Activated naive CD4-positive, alpha-beta T cell treated with Interleukin-2 at 50 U/mL for 16 hours (primary cell): Measurements from ENCODE around the gene ACTG2.

Source experiments
- DNase-seq: peaks from one replicate; pipeline ENCODE4 v3.0.0-alpha.2; 2020

The ACTG2 gene

GRCh38 chr2:73915437-73915993, 22.7 kb downstream of the ACTG2 start:
- no peak for DNase-seq

GRCh38 chr2:73916666-73917065, 23.9 kb downstream of the ACTG2 start:
- no peak for DNase-seq

GRCh38 chr2:73917296-73917695, 24.5 kb downstream of the ACTG2 start:
- no peak for DNase-seq

- no peak for DNase-seq
Observed at GRCh38 chr2:73917696-73918207, 24.9 kb downstream of the ACTG2 start.

- no peak for DNase-seq
Observed at GRCh38 chr2:73918856-73919255, 26.0 kb downstream of the ACTG2 start.

- no peak for DNase-seq
Observed at GRCh38 chr2:73919596-73920228, 26.9 kb downstream of the ACTG2 start.

GRCh38 chr2:73920577-73921545, 28.1 kb downstream of the ACTG2 start:
- peak; percentile 33 for DNase-seq

GRCh38 chr2:73921581-73921980, 28.8 kb downstream of the ACTG2 start:
- DNase-seq: no peak

GRCh38 chr2:73922681-73923080, 29.9 kb downstream of the ACTG2 start:
- DNase-seq: no peak

GRCh38 chr2:73925033-73925704, 32.4 kb downstream of the ACTG2 start:
- DNase-seq: no peak

GRCh38 chr2:73925853-73926492, 33.2 kb downstream of the ACTG2 start:
- DNase-seq: no peak

- DNase-seq: peak; percentile 96
Observed at GRCh38 chr2:73926493-73927327, 33.9 kb downstream of the ACTG2 start, which contains the start of gene DGUOK. TSS of gene DGUOK (plus strand) at chr2:73926880. CDS start at chr2:73926911, 31 bp downstream.

- no peak for DNase-seq
Observed at GRCh38 chr2:73927344-73927743, 34.5 kb downstream of the ACTG2 start.

- DNase-seq: no peak
Observed at GRCh38 chr2:73928963-73929347, 36.1 kb downstream of the ACTG2 start.

GRCh38 chr2:73930386-73930785, 37.6 kb downstream of the ACTG2 start:
- no peak for DNase-seq

- peak; percentile 64 for DNase-seq
Observed at GRCh38 chr2:73931531-73932500, 39.0 kb downstream of the ACTG2 start.

- no peak for DNase-seq
Observed at GRCh38 chr2:73933194-73933593, 40.4 kb downstream of the ACTG2 start.

GRCh38 chr2:73935641-73936040, 42.8 kb downstream of the ACTG2 start:
- no peak for DNase-seq

GRCh38 chr2:73937103-73937885, 44.5 kb downstream of the ACTG2 start:
- DNase-seq: no peak
